Measurements from ENCODE around the gene OSBPL2.

OSBPL2 gene

DNA sequence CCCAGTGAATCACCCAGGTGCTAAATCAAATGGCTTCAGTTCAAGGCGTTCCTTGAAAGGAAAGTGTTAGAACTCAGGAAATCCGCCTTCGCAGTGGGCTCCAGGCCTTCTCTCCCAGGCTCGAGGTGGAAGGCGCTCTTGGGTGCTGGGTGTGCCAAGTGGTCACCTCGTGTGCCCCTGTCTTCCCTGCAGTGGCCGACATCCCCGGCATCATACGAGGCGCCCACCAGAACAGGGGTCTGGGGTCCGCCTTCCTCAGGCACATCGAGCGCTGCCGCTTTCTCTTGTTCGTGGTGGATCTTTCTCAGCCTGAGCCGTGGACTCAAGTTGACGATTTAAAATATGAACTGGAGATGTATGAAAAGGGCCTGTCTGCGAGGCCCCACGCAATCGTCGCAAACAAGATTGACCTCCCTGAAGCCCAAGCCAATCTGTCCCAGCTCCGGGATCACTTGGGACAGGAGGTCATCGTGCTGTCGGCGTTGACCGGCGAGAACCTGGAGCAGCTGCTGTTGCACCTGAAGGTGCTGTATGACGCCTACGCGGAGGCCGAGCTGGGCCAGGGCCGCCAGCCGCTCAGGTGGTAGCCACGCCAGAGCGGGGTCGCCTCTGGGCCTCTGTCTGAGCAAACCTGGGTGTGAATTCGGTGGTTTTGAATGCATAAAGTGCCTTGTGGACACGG, 37.7 kb upstream of the OSBPL2 start:
- DNase-seq (no peak), ATAC-seq (replicated peaks) (no peak)
- no peak overlapping the region for H3K4me3 Mint-ChIP-seq
- H3K27ac Mint-ChIP-seq, result no peak overlapping the region
- H3K27me3 Mint-ChIP-seq, result no peaks in the 10 kb centered on the region
- H3K36me3 Mint-ChIP-seq (ENCODE audit: insufficient read depth), result peaks cover 50% of the 10 kb centered on the region
- H3K9me3 Mint-ChIP-seq, result no peaks in the 10 kb centered on the region
- peaks cover under 1 to 2% of the 10 kb centered on the region in 2 donors for H3K4me1 Mint-ChIP-seq (ENCODE audit: low read depth in 2 of 2)

DNA sequence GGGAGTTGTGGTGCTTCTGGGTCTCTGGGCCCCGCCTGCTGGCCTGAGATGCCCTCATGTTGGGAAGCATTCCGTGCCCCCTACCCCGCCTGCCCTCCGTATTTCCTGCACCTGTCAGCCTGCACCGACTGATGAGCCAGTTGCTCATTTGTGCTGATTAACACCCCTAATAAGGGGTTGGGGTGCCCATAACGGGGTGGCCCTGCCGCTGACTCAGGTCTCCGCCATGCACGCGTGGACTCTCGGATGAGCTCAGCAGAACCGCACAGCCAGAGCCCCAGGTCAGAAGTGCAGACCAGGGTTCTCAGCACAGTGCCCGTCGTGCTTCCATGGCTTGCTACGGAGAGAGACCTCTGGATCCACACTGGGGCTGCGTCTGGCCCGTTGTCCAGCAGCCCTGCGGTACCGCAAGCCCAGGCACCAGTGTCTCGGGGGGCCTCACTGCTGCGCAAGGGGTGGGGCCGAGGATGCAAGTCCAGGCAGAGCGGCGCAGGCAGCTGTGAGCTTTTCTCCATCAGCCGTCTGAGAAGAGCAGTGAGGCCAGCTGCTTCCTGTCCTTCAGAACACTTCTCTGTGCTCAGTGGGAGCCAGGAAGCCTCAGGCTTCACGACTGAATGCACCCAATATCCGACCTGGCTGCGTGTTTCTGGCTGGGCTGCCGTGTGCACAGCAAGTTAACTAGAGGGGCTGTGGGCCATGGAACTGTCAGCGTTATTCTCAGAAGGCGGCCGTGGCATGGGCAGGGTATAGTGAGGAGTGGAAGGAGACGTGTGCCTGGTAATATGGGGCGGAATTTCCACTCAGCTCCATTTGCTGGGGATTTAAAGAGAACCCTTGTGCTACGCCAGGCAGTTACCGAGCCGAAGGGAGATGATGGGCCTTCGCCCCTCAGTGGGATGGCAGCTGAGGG, 36.9 kb upstream of the OSBPL2 start:
- DNase-seq (no peak), ATAC-seq (replicated peaks) (no peak)
- H3K9me3 Mint-ChIP-seq, result no peaks in the 10 kb centered on the region
- peaks cover 42% of the 10 kb centered on the region for H3K36me3 Mint-ChIP-seq (ENCODE audit: insufficient read depth)
- no peaks in the 10 kb centered on the region for H3K27me3 Mint-ChIP-seq
- H3K4me3 Mint-ChIP-seq, result no peak overlapping the region
- H3K4me1 Mint-ChIP-seq (ENCODE audit: low read depth in 2 of 2), result peaks cover 0 to 2% of the 10 kb centered on the region in 2 donors
- H3K27ac Mint-ChIP-seq, result no peak overlapping the region

DNA sequence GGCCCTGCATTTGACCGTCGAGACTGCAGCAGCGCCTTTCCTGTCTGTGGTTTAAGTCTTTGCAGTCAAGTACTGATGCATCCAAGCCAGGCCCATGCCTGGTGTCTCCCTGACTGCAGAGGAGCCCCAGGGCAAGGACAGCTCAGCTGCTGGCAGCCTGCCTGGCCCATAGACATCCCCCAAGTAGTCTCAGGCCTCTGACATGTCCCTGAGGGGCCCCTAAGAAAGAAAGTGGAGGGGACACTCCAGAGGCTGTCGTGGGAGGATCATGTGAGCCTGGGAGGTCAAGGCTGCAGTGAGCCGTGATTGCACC, 36.3 kb upstream of the OSBPL2 start:
- peaks cover 36% of the 10 kb centered on the region for H3K36me3 Mint-ChIP-seq (ENCODE audit: insufficient read depth)
- H3K27me3 Mint-ChIP-seq, result no peaks in the 10 kb centered on the region
- peaks cover 0 to 2% of the 10 kb centered on the region in 2 donors for H3K4me1 Mint-ChIP-seq (ENCODE audit: low read depth in 2 of 2)
- H3K9me3 Mint-ChIP-seq, result no peaks in the 10 kb centered on the region
- DNase-seq (no peak), ATAC-seq (replicated peaks) (no peak)
- H3K27ac Mint-ChIP-seq, result no peak overlapping the region
- no peak overlapping the region for H3K4me3 Mint-ChIP-seq

DNA sequence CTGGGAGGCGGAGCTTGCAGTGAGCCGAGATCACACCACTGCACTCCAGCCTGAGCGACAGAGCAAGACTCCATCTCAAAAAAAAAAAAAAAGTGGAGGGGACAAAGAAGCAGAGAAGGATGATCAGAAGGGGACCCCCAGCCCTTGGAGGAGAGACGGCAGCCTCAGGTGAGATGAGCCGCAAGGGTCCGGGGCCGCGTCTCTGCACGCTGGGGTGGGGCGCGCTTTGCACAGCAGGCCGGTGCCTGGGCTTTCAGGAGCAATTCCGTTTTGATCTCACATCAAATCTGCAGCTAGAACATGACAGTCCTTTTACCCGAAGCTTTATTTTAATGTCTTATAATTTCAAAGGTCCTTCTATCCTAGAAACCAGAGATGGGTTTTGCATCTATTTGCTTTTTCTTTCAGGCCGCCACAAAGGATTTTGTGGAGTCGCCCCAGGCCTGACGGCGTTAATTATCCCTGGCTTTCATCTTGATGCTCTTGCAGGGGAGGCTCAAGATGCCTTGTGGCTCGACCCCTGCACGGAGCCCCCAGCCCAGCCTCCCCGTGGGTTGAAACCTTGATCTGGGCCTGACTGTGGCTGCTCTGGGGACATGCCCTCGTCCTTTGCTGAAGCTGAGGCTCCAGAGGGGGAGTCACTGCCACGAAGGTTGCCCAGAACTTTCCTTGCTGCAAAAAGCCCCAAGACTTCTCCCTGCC, 35.5 kb upstream of the OSBPL2 start:
- H3K27me3 Mint-ChIP-seq, result no peaks in the 10 kb centered on the region
- peaks cover 28% of the 10 kb centered on the region for H3K36me3 Mint-ChIP-seq (ENCODE audit: insufficient read depth)
- ATAC-seq (replicated peaks) (no peak), DNase-seq (no peak)
- H3K9me3 Mint-ChIP-seq, result no peaks in the 10 kb centered on the region
- peaks cover 0 to 2% of the 10 kb centered on the region in 2 donors for H3K4me1 Mint-ChIP-seq (ENCODE audit: low read depth in 2 of 2)
- H3K4me3 Mint-ChIP-seq, result no peak overlapping the region
- H3K27ac Mint-ChIP-seq, result no peak overlapping the region

DNA sequence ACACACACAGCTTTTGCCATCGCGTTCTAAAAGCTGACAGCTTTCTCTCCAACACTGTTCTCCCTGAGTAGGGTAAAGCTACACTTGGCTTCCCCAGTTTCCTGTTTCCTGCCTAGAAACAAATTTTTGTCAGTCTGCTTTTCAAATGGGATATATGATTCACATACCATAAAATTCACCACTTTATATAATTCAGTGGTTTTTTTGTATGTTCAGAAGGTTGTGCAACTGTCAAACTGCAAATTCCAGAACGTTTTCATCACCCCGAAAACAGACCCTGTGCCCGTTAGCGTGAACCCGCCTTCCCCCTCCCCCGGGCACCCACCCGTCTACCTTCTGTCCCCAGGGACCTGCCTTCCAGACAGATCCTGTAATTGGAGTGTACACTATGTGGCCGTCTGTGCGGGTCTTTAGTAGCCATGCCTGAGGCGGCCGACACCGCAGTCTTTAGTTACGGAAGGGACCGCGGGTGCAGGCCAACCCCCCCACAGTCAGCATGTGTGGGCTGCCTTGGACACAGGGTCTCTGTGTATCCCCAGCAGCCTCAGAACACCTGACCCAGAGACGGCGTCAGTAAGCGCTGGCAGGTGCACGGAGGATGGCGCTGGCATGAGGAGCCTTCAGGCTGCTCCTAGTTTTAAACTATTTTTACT, 34.8 kb upstream of the OSBPL2 start:
- peaks cover 26% of the 10 kb centered on the region for H3K36me3 Mint-ChIP-seq (ENCODE audit: insufficient read depth)
- no peak for DNase-seq
- no peak for ATAC-seq (replicated peaks)
- H3K4me1 Mint-ChIP-seq (ENCODE audit: low read depth in 2 of 2), result peaks cover 0 to 2% of the 10 kb centered on the region in 2 donors
- no peaks in the 10 kb centered on the region for H3K27me3 Mint-ChIP-seq
- no peak overlapping the region for H3K27ac Mint-ChIP-seq
- no peaks in the 10 kb centered on the region for H3K9me3 Mint-ChIP-seq
- H3K4me3 Mint-ChIP-seq, result no peak overlapping the region

DNA sequence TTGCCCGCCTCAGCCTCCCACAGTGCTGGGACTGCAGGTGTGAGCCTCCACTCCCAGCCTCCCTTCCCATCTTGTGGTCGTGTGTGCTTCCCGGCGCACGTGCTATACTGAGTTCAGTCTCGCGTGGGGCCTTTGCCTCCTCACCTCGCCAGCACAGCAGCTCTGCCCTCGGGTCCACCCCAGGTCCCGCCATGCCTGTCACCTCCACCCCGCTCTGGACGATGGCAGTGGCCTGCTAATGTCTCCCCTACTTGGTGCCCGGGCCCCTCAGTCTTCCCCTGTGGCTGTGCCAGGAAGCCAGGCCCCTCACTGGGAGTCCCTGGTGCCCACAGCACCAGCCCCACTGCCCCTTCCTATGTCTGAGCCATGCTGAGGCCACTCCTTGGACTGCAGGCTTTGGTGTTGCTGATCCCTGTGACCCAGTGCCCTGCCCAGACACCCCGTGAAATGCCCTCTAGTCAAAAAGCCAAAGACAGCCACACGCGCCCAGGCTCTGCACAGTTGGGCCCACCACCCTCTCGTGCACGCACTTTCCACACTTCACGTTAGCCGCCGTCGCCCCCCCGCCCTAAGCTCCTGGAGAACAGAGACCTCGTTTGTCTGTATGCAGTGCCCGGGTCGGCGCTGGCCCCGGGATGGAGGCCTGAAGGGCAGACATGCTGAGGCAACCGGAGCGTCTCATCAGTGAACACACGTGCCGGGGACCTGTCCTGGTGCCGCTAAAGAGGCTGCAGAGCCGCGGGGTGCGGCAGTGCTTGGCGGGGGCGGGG, 32.5 kb upstream of the OSBPL2 start:
- Mint-ChIP-seq H3K4me1 (ENCODE audit: low read depth in 2 of 2) (peaks cover 0 to 2% of the 10 kb centered on the region in 2 donors), H3K4me3 (no peak overlapping the region), H3K27me3 (peaks cover 0 to under 1% of the 10 kb centered on the region in 2 donors), H3K36me3 (ENCODE audit: insufficient read depth) (peaks cover 7% of the 10 kb centered on the region), H3K9me3 (no peaks in the 10 kb centered on the region), H3K27ac (no peak overlapping the region)
- ATAC-seq (replicated peaks), result no peak
- no peak for DNase-seq

DNA sequence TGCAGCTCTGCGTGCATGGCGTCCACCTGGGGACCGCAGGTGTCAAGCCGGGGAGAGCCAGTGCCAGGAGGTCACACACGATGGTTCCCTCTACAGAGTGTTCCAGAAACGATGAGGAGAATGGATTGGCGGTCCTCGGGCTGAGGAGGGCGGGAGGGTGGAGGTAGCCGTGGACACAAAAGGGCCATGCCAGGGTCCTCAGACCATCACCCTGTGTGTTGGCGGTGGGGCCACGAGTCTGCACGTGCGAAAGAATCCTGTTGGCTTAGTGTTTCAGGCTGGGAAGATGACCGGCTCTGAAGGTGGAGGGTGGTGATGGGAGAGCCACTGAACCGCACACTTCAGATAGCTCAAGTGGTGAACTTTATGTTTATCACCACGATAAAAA, 31.9 kb upstream of the OSBPL2 start:
- peaks cover 0 to 7% of the 10 kb centered on the region in 2 donors for H3K27me3 Mint-ChIP-seq
- DNase-seq (no peak), ATAC-seq (replicated peaks) (no peak)
- H3K36me3 Mint-ChIP-seq (ENCODE audit: insufficient read depth), result peaks cover 7% of the 10 kb centered on the region
- no peak overlapping the region for H3K4me3 Mint-ChIP-seq
- H3K27ac Mint-ChIP-seq, result no peak overlapping the region
- H3K9me3 Mint-ChIP-seq, result no peaks in the 10 kb centered on the region
- peaks cover 0 to 2% of the 10 kb centered on the region in 2 donors for H3K4me1 Mint-ChIP-seq (ENCODE audit: low read depth in 2 of 2)

DNA sequence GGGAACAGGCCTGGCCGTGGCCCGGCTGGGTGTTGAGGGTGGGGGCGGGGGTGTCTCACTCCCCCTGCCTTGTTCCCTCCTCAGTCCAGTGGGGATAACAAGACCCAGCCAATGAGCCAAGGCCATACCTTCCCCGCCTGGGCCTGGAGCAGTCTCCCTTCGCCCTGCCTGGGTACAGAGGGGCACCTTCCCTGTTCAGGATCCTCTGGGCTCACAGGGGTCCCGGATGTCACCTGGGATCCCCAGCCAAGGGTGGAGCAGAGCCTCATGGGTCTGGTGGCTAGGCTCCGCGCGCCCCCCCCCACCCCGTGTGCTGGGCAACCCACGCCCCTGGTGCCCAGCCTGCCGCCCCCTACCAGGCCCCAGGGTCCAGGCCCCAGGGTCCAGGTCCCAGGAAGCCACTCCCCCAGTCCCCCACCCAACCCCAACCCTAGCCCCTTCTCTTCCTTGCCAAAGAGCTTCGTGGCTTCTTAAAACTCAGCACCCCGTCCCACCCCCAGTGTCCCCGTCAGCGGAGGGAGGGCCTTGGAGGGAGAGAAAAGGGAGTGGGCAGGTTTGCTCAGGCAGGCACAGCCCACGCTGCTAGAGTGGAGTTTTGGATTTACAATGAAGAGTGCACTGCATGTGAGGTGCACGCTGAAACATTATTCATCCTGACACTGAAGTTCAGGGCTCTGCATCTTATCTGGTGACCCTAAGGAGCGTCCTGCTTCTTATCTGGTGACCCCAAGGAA, 30.1 kb upstream of the OSBPL2 start:
- H3K27me3 Mint-ChIP-seq, result peaks cover 0 to 7% of the 10 kb centered on the region in 2 donors
- ATAC-seq (replicated peaks) (no peak), DNase-seq (no peak)
- peaks cover 0 to 2% of the 10 kb centered on the region in 2 donors for H3K4me1 Mint-ChIP-seq (ENCODE audit: low read depth in 2 of 2)
- H3K9me3 Mint-ChIP-seq, result no peaks in the 10 kb centered on the region
- H3K4me3 Mint-ChIP-seq, result no peak overlapping the region
- no peaks in the 10 kb centered on the region for H3K36me3 Mint-ChIP-seq (ENCODE audit: insufficient read depth)
- no peak overlapping the region for H3K27ac Mint-ChIP-seq

DNA sequence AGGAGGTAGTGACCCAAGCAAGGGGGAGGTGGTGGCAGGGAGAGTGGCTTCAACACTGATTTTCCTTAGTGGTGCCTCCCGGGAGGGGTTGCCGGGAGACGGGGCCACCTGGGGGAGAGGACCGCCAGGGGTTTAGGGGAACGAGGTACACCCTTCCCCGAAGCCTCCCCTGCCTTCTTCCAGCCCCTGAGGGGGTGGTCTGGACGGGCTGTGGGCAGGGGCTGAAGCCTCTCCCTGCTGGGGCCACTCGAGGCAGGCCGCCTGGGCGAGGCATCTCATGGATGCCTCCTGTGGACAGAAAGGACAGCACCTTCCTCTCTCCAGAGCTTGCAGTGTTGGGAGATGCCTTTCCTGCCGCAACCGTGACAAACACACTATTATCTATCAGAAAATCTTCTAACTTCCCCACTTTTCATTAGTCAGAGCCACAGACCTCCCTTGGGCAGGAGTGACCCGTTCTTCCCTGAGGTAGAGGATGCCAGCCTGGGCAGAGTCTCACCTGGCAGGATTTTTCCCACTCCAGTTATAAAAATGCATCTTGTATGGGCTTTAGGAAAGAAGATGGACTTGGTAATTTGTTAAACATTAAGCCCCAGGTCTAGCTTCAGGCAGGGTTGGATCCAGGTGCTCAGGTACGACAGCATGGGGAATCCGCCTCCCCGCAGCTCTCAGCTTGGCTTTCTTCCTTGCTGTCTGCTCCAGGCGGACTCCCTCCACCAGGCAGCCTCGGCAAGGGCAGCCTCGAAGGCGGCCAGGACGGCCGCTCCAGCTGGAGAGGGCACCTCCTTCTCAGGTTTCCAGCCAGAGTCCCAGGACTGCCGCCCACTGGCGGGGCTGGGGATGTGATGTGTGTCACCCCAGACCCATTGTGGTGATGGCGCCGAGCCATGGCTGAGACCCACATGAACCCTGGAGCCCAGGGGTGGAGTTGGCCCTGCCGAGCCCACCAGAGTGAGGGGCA, 29.2 kb upstream of the OSBPL2 start:
- H3K27me3 Mint-ChIP-seq, result peaks cover 0 to 11% of the 10 kb centered on the region in 2 donors
- no peak overlapping the region for H3K4me3 Mint-ChIP-seq
- no peak overlapping the region for H3K27ac Mint-ChIP-seq
- ATAC-seq (replicated peaks) (no peak), DNase-seq (no peak)
- H3K9me3 Mint-ChIP-seq, result no peaks in the 10 kb centered on the region
- peaks cover 0 to 2% of the 10 kb centered on the region in 2 donors for H3K4me1 Mint-ChIP-seq (ENCODE audit: low read depth in 2 of 2)
- no peaks in the 10 kb centered on the region for H3K36me3 Mint-ChIP-seq (ENCODE audit: insufficient read depth)

DNA sequence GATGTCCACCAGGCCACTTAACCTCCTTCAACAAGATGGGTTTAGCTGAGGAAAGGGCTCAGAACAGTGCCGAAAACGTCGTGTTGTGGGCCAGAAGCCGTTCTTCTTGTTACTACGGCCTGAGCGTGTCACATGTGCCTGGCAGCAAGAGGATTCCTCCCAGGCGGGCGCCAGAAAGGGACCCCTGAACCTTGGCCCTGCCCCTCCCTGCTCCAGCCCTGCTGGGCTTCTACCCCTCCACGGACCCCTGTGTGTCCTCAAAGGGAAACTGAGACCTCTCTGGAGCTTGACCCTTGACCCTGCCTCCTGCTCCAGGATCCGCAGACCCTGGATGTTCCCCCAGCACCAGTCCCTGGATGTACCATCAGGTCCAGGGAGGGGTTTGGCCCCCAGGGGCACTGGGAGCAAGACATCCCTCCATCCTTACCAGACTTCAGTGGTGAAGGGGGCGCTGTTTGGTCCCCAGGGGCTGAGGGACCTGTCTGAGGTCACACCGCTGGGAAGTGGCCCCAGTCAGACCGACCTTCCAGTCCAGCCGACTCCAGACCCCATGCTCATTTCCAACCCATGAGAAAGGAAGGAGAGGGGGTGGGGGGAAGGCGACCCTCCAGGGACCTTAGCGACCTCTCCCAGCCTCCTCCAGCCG, 28.3 kb upstream of the OSBPL2 start:
- ATAC-seq (replicated peaks) (no peak), DNase-seq (no peak)
- Mint-ChIP-seq H3K4me3 (no peak overlapping the region), H3K9me3 (no peaks in the 10 kb centered on the region), H3K4me1 (ENCODE audit: low read depth in 2 of 2) (peaks cover 0 to 2% of the 10 kb centered on the region in 2 donors), H3K36me3 (ENCODE audit: insufficient read depth) (no peaks in the 10 kb centered on the region), H3K27me3 (peaks cover 0 to 20% of the 10 kb centered on the region in 2 donors), H3K27ac (no peak overlapping the region)

DNA sequence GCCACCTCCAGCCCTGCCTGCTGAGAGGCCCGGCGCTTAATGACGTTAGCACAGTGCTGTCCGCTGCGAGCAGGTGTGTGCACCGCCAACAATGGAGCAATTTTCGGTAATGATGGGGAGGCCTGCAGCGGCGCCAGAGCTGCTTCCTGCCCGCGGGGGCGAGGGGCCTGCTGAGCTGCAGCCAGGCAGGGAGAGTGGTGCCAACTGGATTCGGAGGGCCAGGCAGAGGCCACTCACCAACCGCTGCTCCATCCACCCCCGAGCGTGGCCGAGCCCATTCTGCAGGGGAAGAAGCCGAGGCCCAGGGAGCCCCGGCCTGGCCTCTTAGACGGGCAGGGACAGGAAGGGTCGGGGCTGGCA, 27.8 kb upstream of the OSBPL2 start:
- no peak for DNase-seq
- H3K4me1 Mint-ChIP-seq (ENCODE audit: low read depth in 2 of 2), result peaks cover 0 to 2% of the 10 kb centered on the region in 2 donors
- peaks cover 0 to 25% of the 10 kb centered on the region in 2 donors for H3K27me3 Mint-ChIP-seq

More for the DNA sequence above, 27.8 kb upstream of the OSBPL2 start:
- H3K27ac Mint-ChIP-seq, result no peak overlapping the region
- no peak for ATAC-seq (replicated peaks)
- H3K4me3 Mint-ChIP-seq, result no peak overlapping the region
- H3K9me3 Mint-ChIP-seq, result no peaks in the 10 kb centered on the region
- no peaks in the 10 kb centered on the region for H3K36me3 Mint-ChIP-seq (ENCODE audit: insufficient read depth)

Data from effector memory CD8-positive, alpha-beta T cell (primary cell).